ENCODE data around the gene DPEP2NB.

DNA sequence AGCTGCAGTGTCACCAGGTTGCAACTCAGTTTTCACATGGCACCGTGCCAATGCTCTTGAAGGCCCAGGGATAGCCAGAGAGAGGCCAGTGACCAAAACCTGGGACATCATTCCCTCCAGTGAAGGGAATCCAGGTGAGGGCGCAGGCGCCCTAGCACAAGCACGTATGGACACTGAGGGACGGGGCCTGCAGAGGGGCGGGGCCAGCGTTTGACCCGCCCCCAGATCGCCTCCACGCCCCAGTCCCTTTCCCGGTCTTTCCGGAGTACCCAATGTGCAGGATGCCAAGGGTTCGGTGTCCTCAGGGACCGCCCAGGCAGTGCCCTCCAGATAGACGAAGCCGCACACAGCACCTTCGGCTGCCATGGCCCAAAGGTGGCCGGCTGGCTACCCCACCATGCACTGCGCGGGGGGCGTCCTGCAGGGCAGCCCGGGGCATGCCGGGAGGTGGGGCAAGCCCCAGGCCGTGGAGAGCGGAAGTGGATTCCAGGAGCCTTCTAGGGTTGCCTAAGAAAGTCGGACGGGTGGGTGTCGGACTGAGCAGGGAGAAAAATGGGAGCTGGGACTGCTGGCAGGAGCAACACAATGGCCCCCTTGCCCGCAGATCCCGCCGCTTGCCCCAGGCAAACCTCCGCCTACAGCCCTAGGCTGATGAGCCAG is 51.9 kb downstream of the DPEP2NB start:
- TF ChIP-seq, protein P1, sequence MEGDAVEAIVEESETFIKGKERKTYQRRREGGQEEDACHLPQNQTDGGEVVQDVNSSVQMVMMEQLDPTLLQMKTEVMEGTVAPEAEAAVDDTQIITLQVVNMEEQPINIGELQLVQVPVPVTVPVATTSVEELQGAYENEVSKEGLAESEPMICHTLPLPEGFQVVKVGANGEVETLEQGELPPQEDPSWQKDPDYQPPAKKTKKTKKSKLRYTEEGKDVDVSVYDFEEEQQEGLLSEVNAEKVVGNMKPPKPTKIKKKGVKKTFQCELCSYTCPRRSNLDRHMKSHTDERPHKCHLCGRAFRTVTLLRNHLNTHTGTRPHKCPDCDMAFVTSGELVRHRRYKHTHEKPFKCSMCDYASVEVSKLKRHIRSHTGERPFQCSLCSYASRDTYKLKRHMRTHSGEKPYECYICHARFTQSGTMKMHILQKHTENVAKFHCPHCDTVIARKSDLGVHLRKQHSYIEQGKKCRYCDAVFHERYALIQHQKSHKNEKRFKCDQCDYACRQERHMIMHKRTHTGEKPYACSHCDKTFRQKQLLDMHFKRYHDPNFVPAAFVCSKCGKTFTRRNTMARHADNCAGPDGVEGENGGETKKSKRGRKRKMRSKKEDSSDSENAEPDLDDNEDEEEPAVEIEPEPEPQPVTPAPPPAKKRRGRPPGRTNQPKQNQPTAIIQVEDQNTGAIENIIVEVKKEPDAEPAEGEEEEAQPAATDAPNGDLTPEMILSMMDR (IDR thresholded peaks at IDR 0.05; ENCODE audit: low read depth, low read length), result no peak
- no peak for TF ChIP-seq EZH2phosphoT487 (IDR thresholded peaks at IDR 0.05; ENCODE audit: low read depth)

All from OCI-LY3 (cell line).